SKM-1 treated with dmso at 0.1 percent for 144 hours (cell line): ENCODE data around the gene AGPAT3.

Experiments
- DNase-seq: peaks from one replicate; lab custom pipeline; 2025; ENCODE audit not compliant: unreplicated experiment; lab: John Stamatoyannopoulos, UW

AGPAT3 gene

DNA sequence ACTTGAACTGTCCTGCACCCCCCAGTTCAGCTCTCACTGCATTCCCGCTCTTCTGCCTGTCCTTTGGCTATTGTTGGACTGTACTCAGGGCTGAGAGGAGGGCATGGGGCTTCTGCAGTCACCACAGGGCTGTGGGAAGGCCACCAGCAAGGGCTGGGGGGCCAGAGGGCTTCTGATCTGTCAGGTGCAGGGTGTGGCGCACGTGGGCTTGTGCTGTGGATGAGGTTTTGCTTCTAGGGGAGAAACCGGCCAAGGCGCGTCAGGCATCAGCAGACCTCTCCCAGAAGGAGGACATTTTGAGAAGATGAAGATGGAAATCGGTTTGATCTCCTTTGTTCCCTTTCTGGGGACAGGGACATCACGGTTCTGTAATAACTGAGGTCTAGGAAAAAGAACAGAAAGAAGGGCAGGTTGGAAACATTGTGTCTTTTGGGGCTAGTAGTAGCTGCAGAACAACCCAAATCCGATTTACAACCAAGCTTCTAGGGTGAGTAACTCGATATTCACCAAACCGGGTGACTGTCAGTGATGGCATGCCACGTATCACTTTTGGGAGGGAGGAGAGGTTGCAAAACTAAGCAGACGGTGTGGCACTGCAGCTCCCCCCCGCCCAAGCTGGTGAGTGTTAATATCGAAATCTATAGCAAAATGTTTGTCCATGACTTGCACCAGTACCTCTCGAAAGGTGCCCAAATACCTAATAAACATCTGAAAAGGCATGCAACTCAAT is 40.9 kb downstream of the AGPAT3 start:
- DNase-seq = no peak

DNA sequence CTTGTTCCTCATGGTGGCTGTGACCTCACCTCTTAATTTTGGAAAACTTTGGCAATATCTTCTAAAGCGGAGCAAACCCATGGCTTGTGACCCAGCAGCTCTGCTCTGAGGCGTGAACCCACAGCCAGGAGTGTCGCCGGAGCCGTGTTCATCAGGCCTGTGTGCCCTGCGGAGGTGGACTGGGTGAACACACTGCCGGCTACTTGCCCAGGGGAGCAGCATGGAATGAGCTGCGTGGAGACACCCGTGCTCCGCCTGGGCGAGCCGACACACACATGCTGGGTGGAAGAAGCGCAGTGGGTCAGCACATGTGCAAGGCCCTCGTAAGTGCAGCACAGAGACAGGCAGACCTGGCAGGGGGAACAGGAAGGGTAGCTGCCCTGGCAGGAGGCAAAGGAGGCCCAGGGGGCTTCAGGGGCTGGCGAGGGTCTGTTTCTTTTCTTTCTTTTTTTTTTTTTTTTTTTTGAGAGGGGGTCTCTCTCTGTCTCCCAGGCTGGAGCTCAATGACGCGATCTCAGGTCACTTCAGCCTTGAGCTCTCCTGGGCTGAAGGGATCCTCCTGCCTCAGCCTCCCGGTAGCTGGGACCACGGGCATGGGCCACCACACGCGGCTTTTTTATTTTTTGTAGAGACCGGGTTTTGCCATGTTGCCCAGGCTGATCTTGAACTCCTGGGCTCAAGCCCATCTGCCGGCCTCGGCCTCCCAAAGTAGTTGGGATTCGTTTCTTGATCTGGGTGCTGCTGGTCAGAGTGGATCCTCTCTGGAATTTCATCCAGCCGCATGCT is 41.8 kb downstream of the AGPAT3 start:
- no peak for DNase-seq

DNA sequence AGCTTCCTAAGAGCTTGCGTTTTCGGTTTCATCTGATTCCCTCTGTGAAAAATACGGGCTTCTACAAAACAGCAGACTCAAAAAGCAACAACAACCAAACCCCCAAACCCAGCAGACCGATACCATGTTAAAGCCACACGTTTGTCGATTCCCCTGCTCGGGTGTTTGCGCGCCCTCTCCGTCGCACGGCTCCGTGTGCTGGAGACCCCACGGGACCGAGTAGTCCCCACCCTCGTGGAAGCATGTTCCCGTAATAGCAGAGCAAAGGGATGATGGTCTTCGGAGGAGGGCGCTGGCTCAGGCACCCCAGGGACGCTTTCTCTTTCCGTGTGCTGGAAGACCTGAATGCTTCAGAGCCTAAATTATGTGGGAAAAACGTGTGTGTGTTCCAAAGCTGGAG is 42.7 kb downstream of the AGPAT3 start:
- DNase-seq = no peak

DNA sequence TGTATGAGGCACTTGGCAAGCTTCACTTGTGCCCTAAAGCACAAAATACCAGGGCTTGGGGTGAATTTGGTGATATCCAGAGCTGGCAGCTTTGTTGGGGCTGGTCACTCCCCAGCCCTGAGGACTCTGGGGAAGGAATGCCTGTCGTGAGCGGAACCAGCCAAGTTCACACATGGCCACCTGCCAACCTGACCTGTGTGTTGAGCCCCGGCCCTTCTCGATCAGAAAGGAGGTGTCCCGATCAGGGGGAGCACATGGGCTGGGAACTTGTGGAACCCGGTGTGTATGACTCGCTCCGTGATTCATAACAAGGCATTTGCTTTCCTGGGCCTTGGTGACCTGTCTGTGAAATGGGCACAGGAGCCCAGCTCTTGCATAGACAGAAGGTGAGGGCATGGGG is 43.1 kb downstream of the AGPAT3 start:
- DNase-seq = no peak

DNA sequence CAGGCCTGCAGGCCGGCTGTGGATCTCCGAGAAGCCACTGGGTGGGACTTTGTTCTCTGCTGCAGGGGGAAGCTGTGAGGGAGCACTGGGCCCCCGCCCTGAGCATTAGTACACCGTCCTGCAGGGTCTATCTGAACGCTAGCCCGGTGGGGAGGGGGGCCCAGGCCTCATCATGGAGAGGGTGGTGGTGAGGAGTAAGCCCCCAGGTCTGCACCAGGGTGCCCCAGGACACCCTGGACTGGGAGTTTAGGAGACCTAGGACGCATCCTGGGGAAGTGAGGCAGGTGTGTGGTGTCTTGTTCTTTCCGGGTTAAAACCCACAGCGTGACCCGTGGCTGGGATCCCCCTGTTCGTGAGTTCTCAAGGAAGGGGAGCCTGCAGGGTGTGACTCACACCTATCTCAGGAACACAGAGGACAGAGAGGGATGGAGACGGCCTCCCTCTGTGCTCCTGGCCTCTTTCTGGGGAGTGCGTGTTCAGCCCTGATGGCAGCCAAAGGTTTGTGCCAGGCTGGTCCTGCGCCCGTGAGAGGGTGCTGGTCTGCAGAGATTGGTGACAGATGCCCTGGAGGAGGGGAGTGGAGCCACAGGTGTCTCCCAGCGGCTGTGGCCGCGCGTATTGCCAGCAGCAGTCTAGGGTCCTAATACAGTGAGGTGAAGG is 44.8 kb downstream of the AGPAT3 start:
- no peak for DNase-seq

DNA sequence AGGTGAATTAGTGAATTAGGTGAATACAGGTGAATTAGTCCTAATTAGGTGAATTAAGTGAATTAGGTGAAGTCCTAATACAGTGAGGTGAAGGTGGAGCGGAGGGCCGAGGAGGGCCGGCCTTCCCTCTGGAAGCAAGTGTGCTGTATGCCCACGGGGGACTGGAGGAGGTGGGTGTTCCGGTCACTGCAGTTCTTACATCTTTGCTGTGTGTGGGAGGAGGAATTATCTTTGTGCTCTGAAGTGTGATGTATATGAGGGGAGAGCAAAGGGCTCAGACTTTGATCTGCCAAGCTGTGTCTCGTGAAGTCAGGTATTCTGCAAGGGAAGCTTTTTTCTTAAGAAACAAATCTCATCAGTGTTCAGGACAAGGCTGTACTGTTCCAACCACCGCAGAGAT is 45.4 kb downstream of the AGPAT3 start:
- DNase-seq = no peak

DNA sequence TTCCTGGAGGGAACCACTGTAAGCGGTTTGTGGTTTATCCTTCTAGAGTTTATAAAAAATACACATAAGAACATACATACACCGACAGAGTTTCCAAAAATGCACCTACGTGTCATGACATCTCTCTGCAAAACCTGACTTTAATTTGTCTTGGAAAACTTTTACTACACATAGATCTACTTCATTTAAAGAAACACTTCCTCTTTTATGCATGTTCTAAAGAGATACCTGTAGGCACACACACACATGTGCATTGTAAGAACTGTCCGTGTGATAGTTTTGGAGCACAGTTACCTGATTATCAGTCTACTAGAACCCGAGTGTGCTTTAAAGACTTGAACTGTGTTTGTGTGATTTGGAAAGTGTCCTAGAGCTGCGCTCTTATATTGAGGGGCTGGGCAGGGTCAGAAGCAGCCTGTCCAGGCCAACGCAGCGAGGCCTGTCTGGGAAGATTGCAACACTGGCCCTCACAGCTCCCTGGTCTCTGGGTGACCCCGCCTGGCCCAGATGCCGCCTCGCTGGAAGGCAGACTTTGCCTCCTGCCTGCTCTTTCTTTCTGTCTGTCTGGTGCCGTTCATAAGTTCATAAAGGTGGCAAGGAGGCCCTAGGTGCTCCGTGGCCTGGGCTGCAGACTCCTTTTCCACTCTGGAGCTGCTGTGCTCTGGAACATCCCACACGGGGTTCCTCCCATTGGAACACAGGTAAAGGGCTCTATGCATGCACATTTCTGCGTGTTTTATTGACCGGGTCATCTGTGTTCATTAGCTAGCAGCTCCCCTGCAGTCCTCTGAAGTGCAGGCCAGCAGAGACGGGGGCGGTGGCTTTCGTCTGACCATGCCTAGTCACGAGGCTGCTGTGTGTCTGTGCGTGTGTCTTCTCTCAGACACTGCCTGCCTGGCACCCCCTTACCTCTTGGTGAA is 46.3 kb downstream of the AGPAT3 start:
- DNase-seq = no peak

DNA sequence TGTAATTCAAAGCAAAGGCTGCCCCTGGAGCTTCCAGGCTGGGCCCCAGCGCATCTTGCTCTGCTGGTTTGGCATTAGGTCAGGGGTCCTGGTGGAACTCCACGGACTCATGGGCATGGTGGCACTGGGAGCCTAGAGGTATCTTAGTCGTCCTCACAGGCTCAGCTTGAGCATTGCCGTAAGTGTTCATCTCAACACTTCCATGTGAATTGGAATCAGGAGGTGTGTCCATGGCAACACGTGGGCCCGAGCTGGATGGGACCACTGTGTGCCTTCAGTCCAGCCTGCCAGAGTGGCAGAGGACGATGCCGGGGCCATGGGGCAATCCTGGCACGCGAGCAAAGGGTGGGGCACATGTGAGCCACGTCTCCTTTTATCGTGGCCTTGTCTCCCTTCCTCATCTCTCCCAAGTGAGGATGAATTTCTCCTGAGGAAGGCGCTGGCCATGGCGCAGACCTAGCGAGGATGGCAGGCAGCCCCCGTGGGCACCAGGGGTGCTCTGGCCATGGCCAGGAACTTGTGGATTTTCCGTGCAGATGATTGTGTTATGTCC is 47.0 kb downstream of the AGPAT3 start:
- no peak for DNase-seq

DNA sequence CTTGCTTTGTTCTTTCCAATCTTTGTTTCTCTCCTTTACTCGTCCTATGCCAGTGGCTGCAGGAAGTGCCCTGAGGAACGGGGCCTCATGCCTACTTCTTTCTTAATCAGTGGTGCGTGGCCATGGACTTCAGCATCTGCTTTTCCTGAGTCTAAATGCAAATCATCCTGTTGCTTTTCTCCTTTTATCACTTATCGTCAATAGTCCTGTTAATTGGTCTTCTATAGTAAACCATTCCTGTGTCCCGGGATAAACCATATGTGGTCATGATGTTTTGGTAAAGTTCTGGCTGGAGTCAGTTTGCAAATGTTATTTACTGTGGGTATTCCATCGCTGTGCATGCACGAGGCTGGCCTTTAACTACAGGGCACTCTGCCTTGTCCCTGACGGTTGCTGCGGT is 47.5 kb downstream of the AGPAT3 start:
- no peak for DNase-seq

DNA sequence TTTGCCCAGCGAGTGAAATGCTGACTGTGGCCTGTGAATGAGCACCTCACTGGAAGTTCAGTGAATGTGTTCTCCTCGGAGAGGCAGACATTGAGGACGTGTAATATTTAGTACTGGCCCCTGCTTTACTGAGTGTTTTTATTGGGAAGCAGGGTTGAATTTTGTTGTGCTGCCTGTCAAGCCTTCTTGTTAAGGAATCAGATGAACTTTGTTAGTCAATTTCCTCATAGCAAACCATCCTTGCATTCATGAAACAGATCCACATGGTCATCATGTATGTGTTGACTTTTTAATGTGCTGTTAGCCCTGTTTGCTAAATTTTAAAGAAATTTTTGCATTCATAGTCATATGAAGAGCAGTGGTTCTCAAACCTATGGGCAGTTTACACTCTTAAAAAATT is 47.9 kb downstream of the AGPAT3 start:
- DNase-seq = no peak

DNA sequence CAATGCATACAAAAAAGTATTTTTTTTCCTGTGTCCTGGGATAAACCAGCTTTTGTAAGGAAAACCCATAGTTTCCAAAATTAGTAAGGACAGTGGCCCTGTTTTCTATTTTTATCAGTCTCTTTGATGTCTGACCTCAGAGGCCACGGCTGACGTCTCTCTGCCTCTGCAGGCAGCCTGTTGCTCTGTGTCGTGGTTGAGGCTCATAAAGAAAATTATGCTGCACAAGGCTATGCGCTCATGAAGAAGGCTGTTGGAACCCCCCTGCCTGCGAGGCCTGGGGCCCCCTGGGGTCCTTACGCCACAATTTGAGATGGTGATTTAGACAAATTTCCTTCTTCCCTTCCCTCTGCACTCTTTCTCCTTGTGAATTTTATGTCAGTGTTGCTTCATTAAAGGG is 48.9 kb downstream of the AGPAT3 start:
- no peak for DNase-seq

DNA sequence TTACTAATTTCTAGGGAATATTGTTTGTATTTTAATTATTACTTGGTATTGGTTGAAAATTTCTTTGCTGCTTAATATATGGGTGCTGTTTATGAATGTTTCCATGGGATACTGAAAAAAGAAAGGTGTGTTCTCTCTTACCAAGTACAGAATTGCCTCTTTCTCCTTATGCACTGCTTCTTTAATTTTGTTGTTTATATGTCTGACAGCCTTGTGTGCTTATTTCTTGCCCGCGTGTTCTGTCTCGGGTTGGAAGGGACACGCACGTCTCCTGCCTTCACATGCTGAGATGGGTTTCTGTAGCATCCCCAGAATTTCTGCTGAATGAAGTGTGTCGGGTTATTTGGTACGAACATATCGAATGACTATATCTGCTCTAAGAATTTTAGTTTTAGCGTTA is 51.1 kb downstream of the AGPAT3 start:
- DNase-seq = no peak

DNA sequence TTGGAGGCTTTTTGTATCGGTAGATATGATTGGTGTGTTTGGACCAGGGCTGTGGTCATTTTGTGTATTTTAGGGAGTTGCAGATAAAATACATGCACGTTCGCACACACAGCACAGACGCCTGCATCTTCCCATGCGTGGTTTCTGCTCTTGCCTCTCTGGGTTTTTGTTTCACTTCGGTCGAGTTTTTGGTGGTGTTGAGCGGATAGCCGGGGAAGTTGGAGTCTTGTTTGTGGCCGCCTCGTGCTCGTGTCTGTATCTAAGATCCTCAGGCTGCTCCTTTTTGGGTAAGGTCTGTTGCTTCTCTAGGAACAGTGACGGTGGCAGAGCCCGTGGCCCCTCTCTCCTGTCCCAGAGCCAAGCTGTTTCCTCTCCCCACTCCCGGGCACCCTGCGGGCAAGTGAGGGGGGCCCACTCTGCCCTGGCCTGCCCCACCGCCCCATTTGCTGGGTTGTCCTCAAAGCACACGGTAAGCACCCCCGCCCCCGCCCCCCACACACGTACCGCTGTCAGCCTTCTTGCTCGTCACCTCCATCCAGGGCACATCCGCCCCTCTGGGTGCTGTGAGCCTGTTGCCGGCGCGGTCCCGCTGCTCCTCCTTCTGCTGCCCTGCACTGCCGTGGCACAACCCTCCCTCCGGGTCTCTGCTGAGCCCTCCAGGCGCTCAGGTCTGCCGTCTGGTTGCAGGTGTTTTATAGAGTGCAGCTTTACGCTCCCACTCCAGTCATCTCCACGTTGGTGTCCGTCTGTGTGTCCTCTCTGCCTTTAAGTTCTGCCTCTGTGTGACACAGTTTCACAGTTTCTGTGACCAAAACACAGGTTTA is 51.9 kb downstream of the AGPAT3 start:
- DNase-seq = no peak

DNA sequence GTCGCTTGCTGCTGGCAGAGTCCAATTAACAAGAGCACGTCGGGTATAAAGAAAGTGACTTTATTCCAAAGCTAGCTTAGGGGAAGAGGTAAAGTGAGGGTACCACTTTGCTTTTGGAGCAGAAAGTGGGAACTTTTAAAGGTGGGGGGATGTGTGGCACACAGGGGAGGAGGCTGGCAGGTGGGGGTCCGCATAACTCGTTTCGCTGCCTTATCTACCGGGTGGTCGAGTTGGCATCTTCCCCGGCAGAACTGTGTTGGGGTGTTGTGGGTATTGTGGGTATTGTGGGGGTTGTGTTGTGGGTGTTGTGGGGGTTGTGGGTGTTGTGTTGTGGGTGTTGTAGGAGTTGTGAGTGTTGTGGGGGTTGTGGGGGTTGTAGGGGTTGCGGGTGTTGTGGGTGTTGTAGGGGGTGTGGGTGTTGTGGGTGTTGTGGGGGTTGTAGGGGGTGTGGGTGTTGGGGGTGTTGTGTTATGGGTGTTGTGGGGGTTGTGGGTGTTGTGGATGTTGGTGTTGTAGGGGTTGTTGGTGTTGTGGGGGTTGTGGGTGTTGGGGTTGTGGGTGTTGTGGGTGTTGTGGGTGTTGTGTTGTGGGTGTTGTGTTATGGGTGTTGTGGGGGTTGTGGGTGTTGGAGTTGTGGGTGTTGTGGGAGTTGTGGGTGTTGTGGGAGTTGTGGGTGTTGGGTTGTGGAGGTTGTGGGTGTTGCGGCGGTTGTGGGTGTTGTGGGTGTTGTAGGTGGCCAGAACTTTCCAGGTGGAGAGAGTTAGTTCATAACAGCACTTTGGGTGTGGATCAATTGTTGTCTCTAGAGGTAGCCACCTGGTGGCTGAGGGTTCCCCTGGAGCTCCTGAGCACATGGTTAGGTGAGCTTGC is 52.7 kb downstream of the AGPAT3 start:
- no peak for DNase-seq

DNA sequence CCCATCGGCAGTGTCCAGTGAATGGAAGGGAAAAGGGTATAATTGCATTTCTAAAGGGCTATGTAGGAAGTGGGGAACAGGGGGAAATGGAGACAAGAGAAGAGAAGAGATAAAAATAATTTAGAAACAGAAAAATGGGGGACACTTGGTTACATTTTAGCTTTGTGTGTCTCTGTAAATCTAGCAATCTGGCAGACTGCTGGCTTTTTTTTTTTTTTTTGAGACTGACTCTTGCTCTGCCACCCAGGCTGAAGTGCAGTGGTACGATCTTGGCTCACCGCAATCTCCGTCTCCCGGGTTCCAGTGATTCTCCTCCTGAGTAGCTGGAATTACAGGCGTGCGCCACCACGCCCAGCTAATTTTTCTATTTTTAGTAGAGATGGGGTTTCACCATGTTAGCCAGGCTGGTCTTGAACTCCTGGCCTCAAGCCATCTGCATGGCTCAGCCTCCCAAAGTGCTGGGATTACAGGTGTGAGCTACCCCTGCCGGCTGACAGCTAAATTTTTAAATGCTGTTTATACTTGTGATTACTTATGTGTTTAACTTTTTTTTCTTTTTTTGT is 53.4 kb downstream of the AGPAT3 start:
- DNase-seq = no peak

DNA sequence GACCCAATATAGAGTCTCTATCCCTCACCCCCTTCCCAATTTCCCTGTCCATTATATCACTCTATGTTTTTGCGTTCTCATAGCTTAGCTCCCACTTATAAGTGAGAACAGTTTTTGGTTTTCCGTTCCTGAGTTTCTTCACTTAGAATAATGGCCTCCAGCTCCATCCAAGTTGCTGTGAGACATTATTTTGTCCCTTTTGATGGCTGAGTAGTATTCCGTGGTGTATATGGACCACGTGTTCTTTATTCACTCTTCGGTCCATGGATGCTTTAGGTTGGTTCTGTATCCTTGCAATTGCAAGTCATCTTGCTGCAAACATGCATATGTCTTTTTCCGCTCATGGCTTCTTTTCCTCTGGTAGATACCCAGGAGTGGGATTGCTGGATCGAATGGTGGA is 54.3 kb downstream of the AGPAT3 start:
- no peak for DNase-seq

DNA sequence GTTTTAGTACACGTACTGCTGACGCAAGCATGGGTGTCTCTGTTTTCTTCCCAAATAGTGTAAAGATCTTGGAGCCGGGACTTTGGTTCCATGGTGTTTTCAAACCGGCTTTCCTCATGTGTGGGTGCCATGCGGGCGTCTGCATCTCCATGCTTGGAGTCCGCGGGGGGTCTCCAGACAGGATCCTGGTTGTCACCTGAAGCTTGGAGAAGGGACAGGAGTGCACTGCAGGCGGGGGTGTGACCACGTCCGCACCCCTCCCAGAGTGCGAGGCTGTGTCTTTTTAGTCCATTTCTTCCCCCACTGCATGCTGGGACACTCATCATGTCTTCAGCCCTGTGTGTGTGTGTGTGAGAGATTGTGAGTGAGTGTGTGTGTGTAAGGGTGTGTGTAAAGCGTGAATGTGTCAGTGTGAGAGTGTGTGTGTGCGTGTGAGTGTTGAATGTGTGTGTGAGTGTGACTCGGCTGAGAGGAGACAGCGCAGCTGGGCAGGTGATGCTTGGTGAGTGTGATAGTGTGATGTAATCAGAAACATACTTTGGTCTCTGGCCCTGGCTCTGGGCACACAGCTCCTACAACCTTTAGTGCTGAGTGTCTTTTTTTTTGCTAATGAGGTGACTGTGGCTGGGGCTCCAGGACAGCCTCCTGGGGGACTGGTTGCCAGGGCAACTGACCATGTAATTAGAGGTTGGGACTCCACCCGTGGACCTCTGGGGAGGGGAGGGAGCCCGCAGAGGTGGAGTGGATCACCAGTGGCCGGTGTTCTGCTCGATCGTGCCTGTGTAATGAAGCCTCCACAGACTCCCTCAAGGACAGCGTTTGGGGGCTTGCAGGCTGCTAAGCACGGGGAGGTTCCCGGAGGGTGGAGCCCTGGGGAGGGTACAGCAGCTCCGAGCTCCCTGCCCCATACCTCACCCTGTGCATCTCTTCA is 55.1 kb downstream of the AGPAT3 start:
- no peak for DNase-seq

DNA sequence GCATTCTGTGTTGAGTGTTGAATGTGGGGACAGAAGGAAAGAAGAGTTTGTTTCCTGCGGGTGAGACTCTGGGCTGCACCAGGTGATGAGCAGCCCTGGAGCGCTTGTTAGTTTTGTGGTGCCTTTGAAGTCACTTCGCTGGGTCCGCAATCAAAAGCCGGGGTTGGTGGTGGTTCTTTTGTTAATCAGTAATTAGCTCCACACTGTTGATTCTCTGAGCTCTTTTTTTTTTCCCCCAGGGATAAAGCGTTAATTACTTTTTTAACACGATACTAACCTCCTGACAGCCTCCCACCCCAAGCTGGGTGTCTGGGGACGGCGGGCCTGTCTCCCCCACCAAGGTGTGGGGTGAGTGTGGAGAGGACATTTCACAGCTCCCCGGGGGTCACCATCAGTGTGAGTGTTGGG is 56.6 kb downstream of the AGPAT3 start:
- no peak for DNase-seq
